Measurements from ENCODE around the gene MEGF6.

DNA sequence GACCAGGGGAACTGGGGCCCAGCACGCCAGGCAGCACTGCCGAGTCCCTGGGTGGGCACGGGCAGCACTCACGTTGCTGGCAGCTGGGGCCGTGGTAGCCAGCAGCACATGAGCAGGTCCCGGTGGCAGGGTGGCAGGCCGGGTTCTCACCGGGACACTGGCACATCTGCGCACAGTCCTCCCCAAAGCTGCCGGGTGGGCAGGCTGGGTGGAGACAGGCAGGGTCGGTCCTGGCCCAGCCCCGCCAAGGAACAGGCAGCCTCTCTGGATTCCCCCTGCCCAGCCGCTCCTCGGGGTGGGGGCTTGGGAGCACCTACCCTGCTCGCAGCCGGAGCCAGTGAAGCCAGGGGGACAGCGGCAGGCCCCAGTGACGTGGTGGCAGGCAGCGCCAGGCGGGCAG is 114.4 kb downstream of the MEGF6 start:
- TF ChIP-seq POLR2A (IDR thresholded peaks at IDR 0.05; ENCODE audit: low read length) (no peak), GATA1 (IDR thresholded peaks at IDR 0.05; ENCODE audit: low read depth, low read length) (no peak)

All from erythroblast (primary cell).